RPMI8226 (cell line): ENCODE measurements around the gene GFER.

Source experiments
- DNase-seq: peaks from one replicate; pipeline ENCODE4 v3.0.0-alpha.2; 2015

Gene GFER

GRCh38 chr16:1991588-1991947, 7.6 kb downstream of the GFER start:
- DNase-seq = no peak

GRCh38 chr16:1991948-1992703, 8.1 kb downstream of the GFER start:
- DNase-seq = peak; percentile 97

GRCh38 chr16:1992704-1993317, 8.8 kb downstream of the GFER start:
- no peak for DNase-seq

- peak; percentile 38 for DNase-seq
Observed at GRCh38 chr16:1993731-1994131, 9.7 kb downstream of the GFER start.

GRCh38 chr16:1997494-1998359, 13.7 kb downstream of the GFER start:
- DNase-seq = no peak

- no peak for DNase-seq
Observed at GRCh38 chr16:1998360-1998835, 14.4 kb downstream of the GFER start.

GRCh38 chr16:1998852-1999801, 15.1 kb downstream of the GFER start:
- no peak for DNase-seq

GRCh38 chr16:1999866-2000514, 16.0 kb downstream of the GFER start:
- no peak for DNase-seq

GRCh38 chr16:2001035-2001434, 17.0 kb downstream of the GFER start:
- no peak for DNase-seq

GRCh38 chr16:2001456-2002355, 17.7 kb downstream of the GFER start:
- DNase-seq = no peak

- DNase-seq = no peak
Observed at GRCh38 chr16:2002406-2003230, 18.6 kb downstream of the GFER start.

GRCh38 chr16:2003231-2003826, 19.3 kb downstream of the GFER start:
- no peak for DNase-seq

GRCh38 chr16:2003827-2004641, 20.0 kb downstream of the GFER start:
- peak; percentile 95 for DNase-seq

GRCh38 chr16:2004795-2005517, 21.0 kb downstream of the GFER start:
- no peak for DNase-seq

GRCh38 chr16:2005646-2006045, 21.7 kb downstream of the GFER start:
- no peak for DNase-seq

GRCh38 chr16:2006317-2006716, 22.3 kb downstream of the GFER start:
- DNase-seq = no peak

- DNase-seq = no peak
Observed at GRCh38 chr16:2007081-2007836, 23.3 kb downstream of the GFER start.
